DMS153 treated with DMSO at 0.1 percent for 48 hours (cell line): ENCODE results near the gene SAMD8.
"Not testable (repeated sequence)": the region's sequence is repeated elsewhere in the genome, so short reads cannot be mapped to it uniquely, and the experiment has no call there.

Source experiments
- DNase-seq: peaks from one replicate; lab custom pipeline; 2025; ENCODE audit not compliant: unreplicated experiment; lab: John Stamatoyannopoulos, UW

SAMD8 gene

DNA sequence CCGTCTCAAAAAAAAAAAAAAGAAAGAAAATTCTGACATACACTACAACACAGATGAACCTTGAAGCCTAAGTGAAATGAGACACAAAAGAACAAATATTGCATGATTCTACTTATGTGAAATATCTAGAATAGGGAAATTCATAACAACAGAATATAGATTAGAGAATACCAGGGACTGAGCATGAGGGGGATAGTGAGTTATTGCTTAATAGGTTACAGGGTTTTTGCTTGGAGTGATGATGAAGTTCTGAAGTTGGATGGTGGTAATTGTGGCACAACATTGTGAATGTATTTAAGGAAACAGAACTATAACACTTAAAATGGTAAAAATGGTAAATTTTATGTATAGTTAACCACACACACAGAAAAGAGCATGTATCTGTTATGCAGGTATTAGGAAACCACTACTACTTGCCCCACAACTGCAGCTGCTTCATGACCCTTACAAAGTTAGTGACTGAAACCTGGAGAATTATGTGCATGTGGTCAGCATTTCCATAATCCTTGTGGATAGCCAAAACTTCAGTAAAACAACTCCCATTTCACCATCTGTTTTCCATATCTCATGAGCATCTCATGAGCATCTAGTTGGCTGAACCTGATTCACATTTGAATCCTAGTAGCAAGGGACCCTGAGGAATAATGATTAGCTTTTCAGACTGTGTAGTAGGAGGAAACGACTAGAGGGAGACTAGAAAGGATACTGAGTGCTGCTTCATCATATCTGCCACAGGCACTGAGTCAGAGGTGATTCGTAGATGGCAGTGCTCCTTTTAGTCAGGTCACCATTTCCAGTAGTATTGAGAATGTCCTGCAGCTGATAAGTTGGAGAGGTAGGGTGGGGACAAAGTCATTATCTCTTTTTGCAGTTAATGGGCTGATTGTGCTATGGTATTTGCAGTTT lies 26.3 kb downstream of the SAMD8 start:
- DNase-seq = no peak

DNA sequence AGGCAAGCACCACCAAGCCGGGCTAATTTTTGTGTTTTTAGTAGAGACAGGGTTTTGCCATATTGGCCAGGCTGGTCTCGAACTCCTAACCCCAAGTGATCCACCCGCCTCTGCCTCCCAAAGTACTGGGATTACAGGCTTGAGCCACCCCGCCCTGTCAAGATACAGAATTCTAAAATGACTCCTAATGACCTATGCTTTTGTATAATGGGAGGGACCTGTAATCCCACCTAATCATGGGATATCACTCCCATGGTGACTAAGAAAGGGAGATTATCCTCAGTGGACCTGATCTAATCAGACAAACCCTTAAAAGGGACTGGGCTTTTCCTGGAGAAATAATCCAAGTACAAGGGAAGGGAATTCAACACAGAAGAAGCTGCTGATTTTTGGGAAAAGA lies 28.8 kb downstream of the SAMD8 start:
- no peak for DNase-seq

DNA sequence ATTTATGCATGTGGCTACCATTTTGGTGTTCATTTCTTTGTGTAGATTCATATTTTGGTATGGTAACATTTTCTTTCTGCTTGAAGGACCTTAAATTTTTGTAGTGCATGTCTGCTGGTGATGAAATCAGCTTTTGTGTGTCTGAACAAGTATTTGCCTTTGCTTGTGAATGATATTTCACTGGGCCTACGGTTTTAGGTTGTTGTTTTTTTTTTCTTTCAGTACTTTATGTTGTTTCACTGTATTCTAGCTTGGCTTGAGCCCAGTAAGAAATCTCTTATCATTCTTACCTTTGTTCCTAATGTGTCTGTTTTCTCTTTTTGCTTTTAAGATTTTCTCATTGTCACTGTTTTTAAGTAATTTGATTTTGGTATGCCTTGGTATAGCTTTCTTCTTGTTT lies 31.9 kb downstream of the SAMD8 start:
- DNase-seq = no peak

DNA sequence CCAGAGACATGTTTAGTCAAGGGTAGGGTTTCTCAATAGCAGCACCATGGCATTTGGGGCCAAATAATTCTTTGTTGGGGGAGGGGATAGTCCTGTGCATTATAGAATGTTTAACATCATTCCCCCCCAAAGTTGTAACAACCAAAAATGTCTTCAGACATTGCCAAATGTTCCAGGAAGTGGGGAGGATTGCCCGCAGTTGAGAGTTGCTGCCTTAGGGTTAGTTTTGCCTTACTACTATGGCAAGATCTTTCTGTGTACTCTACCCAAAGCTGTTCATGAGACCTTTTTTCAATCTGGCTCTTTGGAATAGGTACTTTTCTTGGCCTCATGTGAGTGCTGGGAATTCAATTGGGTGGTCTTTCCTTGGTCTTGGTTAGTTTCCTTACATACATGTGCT lies 34.1 kb downstream of the SAMD8 start:
- no peak for DNase-seq

DNA sequence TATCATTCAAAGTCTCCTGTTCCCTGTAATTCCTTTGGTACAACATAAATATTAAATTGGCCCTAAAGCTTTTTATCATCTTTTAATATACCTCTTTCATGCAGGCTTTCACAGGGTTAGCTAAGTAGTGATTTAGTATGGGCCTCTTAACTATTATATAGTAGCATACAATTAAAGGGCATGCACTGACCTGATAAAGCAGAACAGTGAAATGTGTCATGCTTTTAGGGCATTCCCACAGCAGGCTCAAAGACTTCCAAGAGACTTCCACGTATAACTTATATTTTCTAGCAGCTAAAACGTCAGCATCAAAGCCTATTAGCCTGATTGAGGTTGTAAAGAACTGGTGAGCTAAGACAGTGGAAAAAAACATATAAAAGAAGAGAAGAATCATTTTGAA lies 35.3 kb downstream of the SAMD8 start:
- DNase-seq = no peak

DNA sequence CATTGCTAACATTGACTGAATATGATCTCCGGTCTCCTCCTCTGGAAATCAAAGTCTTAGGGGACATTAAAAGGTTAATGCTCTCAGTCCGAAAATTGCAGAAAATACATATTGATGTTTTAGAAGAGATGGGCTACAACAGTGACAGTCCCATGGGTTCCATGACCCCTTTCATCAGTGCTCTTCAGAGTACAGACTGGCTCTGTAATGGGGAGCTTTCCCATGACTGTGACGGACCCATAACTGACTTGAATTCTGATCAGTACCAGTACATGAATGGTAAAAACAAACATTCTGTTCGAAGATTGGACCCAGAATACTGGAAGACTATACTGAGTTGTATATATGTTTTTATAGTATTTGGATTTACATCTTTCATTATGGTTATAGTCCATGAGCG lies 39.2 kb downstream of the SAMD8 start:
- no peak for DNase-seq

DNA sequence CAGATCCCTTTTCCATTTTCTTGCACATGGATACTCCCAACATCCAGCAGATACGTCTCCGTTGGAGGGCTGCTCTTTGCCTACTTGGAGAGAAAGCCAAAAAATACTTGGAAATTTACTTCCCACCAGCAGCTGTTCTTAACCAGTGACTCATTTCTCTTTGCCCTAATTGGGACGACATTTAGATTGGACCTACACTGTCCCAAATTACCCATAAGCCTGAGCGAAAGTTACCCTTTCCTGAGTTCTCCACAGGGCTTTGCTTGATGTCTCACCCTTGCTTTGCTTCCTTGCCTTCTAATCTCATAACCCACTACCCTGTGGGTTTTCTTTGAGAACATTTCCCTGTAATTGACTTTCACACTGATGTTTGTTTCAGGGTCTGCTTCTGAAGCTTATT lies 48.1 kb downstream of the SAMD8 start:
- DNase-seq = no peak

DNA sequence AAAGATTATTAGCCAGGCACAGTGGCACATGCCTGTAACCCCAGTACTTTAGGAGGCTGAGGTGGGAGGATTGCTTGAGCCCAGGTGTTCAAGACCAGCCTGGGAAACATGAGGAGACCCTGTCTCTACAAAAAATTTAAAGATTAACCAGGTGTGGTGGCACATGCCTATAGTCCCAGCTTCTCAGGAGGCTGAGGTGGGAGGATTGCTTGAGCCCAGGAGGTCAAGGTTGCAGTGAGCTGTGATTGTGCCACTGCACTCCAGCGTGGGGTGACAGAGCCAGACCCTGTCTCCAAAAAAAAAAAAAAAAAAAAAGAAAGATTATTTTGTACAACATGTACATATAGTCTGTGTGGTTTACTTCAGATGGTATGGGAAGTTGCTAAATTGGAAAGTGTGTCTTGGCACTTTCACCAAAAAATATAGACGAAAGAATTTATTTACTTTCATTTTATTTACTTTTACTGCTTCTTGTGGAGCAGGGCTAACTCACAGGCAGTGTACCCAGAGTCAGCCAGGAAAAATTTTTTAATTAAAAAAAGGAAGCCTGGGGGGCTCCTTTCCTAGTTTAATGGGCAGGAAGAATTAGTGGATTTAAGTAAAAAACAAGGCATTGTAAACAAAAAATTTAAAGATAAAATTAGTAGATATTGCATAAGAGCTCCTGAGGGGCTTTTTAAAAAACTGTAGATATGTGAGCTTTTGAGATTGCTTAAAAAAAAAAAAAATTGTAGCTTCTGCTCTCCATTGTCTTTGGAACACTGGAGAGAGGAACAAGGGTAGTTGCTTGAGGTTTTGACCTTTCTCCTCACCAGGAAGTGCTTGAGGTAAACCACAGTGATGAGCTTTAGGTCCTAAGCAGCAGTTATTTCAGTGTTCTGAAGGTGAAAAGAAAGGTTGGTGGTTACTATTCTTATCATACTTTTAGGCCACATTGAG lies 54.5 kb downstream of the SAMD8 start:
- no peak for DNase-seq

DNA sequence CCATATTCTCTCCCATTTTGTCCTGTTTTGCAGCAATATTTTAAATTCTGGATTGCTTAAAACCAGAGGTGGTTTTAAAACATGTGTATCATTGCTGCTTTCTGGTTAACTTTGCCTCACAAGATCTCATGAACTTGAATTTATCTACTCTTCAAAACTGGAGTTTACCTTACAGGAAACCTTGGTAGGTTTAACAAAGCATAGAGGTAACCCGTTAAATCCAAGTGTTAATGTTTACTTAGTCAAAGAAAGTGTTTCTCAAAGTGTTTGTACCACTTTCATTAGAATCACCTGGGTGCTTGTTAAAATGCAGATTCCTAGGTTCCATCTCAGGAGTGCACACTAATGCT lies 55.1 kb downstream of the SAMD8 start:
- DNase-seq = no peak

GRCh38 chr10:75168275-75168674 lies 56.8 kb downstream of the SAMD8 start:
- DNase-seq = no peak

- no peak for DNase-seq
Measured at GRCh38 chr10:75170215-75170614, 58.8 kb downstream of the SAMD8 start.

GRCh38 chr10:75175046-75175445 lies 63.6 kb downstream of the SAMD8 start:
- no peak for DNase-seq

- DNase-seq = no peak
Measured at GRCh38 chr10:75176046-75176445, 64.6 kb downstream of the SAMD8 start.

DNA sequence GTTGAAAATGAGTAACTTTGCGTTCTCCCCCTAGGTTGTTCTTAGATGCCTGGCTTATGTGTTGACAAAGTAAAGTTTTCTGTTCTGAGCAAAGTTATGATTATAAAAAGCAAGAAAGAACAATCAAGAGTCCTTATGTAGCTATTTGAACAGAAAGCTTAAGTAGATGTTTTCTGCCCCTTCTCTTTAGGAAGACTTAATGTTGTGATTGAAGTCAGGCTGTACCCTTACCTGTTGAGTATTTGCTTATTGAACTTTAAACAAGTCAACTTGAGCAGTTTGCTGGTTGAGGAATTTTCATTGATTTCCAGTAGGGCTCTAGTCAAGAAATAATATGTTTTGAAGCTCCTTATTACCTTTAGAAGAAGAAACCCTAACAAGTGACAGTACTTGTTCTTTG lies 65.3 kb downstream of the SAMD8 start:
- no peak for DNase-seq

GRCh38 chr10:75179657-75180177 lies 68.3 kb downstream of the SAMD8 start:
- DNase-seq = no peak

- no peak for DNase-seq
Measured at GRCh38 chr10:75180592-75180991, 69.1 kb downstream of the SAMD8 start.

DNA sequence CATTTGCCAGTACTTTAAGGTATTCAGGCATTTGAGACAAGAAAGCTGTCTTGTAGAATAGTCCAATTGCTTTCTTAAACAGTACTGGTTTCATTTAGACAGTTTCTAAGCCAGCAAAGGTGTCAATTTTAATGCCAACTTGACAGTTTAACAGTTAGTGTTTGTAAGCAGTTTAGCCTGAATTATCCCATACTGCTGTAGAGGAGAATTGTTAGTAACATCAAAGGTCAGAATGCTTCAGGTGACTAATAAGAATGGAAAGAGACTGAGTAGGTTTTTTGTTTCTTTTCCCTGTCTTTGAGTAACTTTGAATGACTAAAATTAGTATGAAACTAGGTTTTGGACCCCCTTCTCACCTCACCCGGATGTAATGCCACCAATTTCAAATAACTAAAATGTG lies 69.6 kb downstream of the SAMD8 start:
- no peak for DNase-seq

DNA sequence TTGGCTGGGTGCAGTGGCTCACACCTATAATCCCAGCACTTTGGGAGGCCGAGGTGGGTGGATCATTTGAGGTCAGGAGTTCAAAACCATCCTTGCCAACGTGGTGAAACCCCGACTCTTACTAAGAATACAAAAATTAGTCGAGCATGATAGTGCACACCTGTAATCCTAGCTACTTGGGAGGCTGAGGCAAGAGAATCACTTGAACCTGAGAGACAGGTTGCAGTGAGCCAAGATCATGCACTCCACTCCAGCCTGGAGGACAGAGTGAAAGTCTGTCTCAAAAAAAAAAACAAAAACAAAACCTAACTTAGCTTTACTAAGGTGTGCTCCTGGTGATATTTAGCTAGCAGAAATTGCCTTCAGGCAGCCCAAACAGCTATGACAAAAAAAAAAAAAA lies 74.9 kb downstream of the SAMD8 start:
- no peak for DNase-seq

- DNase-seq = no peak
Measured at GRCh38 chr10:75187961-75188426, 76.5 kb downstream of the SAMD8 start.

- DNase-seq = not testable (repeated sequence)
Measured at GRCh38 chr10:75188522-75188921, 77.1 kb downstream of the SAMD8 start.

- no peak for DNase-seq
Measured at GRCh38 chr10:75189266-75190096, 78.0 kb downstream of the SAMD8 start.
